Retinal pigment epithelial cell (primary cell): ENCODE measurements around the gene SHISA4.
"Not testable (repeated sequence)": the region's sequence is repeated elsewhere in the genome, so short reads cannot be mapped to it uniquely, and the experiment has no call there.

Experiments used
- DNase-seq: peaks from one replicate; pipeline ENCODE4 v3.0.0-alpha.2; 2010; ENCODE audit warnings: low read depth
- H3K4me3 ChIP-seq: 2 replicates; pipeline ENCODE4 v1.5.1; 2011; ENCODE audit warnings: mild to moderate bottlenecking, low read length, control low read depth, moderate library complexity
- CTCF ChIP-seq: conservative IDR thresholded peaks from 2 replicates; pipeline ENCODE4 v1.5.1; 2011; ENCODE audit warnings: low read depth, low read length, control low read depth, inconsistent platforms

The SHISA4 gene

GRCh38 chr1:201888282-201889089 is at the start of gene SHISA4:
TSS of gene SHISA4 (plus strand) at chr1:201888898. CDS start at chr1:201888995, 97 bp downstream.
- peak within 1 kb of the TSS; percentile 71 for H3K4me3 ChIP-seq
- no peak for DNase-seq
- no peak for TF ChIP-seq CTCF

- not testable (repeated sequence) for H3K4me3 ChIP-seq, DNase-seq
Observed at GRCh38 chr1:201839089-201839488, 49.6 kb upstream of the SHISA4 start.

GRCh38 chr1:201840055-201840454 is 48.6 kb upstream of the SHISA4 start:
- no peak overlapping the region for H3K4me3 ChIP-seq
- DNase-seq, result no peak
- TF ChIP-seq CTCF, result no peak

- no peak overlapping the region for H3K4me3 ChIP-seq
- no peak for DNase-seq
- no peak for TF ChIP-seq CTCF
Observed at GRCh38 chr1:201840490-201840889, 48.2 kb upstream of the SHISA4 start.

GRCh38 chr1:201841265-201841912 is 47.3 kb upstream of the SHISA4 start:
- H3K4me3 ChIP-seq, result no peak overlapping the region

GRCh38 chr1:201842472-201843027 is 46.1 kb upstream of the SHISA4 start:
- no peak for TF ChIP-seq CTCF
- DNase-seq, result no peak
- no peak overlapping the region for H3K4me3 ChIP-seq

More at GRCh38 chr1:201841265-201841912, 47.3 kb upstream of the SHISA4 start:
- no peak for TF ChIP-seq CTCF
- DNase-seq, result no peak

GRCh38 chr1:201845331-201846083 is 43.2 kb upstream of the SHISA4 start:
- no peak for TF ChIP-seq CTCF
- H3K4me3 ChIP-seq, result no peak overlapping the region
- DNase-seq, result no peak
